MM.1S (cell line): ENCODE measurements around the gene GM2A.

ENCODE experiments used
- EZH2 ChIP-seq: fragments of 300-600 bp; sonication (generic); optimal IDR thresholded peaks from 2 replicates; pipeline ENCODE3; 2017; ENCODE audit warnings: low read depth, mild to moderate bottlenecking, antibody characterized with exemption, low read length, mixed read lengths
- TF ChIP-seq, protein P1 (sequence below): fragments of 300-600 bp; sonication (generic); IDR thresholded peaks from 2 replicates; pipeline ENCODE4 v1.5.1; 2016; ENCODE audit warnings: antibody characterized with exemption, low read length, mixed read lengths

DNA sequence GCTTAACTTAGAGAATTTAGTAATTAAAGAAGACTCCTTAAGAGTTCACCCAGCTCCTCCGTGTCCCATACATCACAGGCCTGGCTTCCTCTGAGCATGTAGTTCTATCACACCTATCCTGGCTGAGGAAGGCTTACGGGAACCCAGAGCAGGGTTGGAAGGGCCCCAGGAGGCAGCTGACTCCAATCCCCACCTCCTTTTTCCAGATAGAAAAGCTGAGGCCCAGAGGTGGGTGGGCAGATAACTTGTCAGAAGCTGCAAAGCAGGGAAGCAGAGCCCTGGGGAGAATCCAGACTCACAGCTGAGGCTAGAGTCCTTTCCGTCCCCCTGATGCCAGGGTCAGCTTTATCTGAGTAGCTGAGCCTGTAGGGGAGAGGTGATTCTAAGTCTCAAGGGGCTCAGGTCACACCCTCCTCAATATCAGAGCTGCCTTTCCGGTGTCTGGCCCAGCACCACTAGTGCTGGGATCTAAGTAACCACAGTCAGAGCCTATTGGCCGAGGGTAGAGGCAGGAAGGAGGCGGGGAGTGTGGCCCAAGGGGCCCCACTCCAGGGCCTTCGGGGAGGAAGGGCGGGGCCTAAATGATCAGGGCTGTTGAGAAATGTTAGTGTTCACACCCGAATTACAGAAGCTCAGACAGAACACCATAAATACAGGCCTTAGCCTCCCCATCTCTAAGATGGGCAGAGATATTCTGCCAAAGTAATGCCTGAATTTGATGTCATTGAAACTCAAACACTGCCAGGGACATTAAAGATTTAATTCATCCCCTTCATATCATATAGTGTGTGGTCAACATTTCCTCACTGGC lies 39.0 kb upstream of the GM2A start:
- TF ChIP-seq, protein P1, sequence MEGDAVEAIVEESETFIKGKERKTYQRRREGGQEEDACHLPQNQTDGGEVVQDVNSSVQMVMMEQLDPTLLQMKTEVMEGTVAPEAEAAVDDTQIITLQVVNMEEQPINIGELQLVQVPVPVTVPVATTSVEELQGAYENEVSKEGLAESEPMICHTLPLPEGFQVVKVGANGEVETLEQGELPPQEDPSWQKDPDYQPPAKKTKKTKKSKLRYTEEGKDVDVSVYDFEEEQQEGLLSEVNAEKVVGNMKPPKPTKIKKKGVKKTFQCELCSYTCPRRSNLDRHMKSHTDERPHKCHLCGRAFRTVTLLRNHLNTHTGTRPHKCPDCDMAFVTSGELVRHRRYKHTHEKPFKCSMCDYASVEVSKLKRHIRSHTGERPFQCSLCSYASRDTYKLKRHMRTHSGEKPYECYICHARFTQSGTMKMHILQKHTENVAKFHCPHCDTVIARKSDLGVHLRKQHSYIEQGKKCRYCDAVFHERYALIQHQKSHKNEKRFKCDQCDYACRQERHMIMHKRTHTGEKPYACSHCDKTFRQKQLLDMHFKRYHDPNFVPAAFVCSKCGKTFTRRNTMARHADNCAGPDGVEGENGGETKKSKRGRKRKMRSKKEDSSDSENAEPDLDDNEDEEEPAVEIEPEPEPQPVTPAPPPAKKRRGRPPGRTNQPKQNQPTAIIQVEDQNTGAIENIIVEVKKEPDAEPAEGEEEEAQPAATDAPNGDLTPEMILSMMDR: no peak
- TF ChIP-seq EZH2: no peak
